Stimulated activated CD8-positive, alpha-beta memory T cell treated with anti-CD3 and anti-CD28 coated beads, Interleukin-7, amount 100 ng/mL, for 4 hours (primary cell): ENCODE data around the gene TAF4B.
"Not testable (repeated sequence)": the region's sequence is repeated elsewhere in the genome, so short reads cannot be mapped to it uniquely, and the experiment has no call there.

ENCODE experiments used
- DNase-seq, 2 donors: peaks; one replicate each; pipeline ENCODE4 v3.0.0-alpha.2; 2020; ENCODE audit warnings: low read depth in 2 of 2

TAF4B gene

DNA sequence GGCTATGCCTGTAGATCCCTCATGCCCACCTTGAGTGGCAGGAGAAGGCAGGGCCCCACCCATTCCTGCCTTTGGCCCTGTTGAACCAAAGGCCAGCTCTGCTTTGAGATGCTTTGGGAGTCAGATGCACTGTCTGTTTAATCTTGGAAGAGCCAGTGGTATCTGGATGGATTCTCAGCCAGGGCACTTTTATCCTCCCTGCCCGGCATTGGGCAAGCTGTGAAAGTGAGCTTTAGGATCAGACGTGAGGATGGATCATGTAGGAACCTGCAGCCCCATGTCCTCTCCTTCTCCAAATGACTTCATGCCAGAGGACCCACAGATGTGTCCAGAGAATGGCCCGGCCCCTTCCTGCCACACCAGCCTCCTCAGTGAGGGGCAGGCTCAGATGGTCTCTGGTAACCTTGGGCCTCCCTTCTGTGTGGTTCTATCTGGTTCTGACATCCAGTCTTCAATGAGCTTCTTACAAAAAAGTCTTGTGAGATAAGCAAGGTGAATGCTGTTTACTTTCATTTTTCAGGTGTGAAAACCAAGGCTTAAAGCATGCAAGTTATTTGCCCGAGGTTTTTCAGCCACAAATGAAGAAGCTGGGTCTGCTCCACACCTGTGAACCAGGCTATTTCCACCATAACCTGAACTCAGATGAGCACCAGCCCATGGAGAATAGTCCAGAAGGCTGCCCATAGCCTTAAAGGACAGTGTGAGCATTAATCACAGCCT, 198.3 kb downstream of the TAF4B start:
- DNase-seq, result no peak

DNA sequence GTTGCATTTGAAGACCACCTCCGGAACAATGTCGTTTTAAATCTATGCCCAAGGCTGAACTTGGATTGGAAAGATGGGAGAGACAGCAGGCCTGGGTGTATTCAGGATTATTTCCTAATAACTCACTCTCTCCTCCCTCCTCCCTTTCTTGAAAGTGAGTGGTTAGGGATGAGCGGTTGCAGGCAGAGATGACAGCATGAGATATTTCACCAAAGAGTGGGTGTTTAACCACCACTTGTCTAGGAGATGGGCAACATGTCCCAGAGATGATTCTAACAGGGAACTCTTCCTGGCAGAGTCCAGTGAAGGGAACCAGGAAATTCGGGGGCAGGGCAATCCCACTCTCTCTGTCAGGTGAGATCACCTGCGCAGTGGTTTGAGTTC, 198.9 kb downstream of the TAF4B start:
- DNase-seq, result no peak

DNA sequence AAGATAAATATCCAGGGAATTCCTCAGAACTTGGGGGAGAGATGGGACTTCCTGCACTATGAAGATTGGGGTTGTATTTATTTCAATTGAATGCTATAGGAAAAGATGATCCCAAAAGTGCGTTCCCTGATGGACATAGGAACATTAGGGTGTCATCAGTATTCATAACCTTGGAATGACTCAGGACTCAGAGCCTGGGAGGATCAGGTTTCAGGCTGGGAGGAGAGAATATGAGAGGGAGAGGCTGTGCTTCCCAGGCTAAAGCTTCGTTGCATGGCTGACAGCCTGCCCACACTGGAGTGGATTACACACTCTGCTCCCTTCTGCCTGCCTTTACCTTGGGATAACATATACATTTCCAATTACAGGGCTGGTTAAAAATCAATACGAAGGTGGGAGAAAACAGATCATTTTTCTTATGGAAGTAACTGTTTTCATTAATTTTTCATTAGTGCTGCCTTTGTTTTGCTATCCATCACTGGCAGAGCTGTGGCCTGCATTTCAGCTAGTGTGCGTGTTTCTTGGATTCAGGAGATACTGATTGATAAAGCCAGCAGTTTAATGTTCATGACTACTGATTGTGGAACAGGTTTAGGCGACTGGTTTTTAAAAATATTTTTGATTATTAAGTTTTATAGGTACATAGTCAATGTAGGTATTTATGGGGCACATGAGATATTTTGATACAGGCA, 203.4 kb downstream of the TAF4B start:
- DNase-seq, result no peak

DNA sequence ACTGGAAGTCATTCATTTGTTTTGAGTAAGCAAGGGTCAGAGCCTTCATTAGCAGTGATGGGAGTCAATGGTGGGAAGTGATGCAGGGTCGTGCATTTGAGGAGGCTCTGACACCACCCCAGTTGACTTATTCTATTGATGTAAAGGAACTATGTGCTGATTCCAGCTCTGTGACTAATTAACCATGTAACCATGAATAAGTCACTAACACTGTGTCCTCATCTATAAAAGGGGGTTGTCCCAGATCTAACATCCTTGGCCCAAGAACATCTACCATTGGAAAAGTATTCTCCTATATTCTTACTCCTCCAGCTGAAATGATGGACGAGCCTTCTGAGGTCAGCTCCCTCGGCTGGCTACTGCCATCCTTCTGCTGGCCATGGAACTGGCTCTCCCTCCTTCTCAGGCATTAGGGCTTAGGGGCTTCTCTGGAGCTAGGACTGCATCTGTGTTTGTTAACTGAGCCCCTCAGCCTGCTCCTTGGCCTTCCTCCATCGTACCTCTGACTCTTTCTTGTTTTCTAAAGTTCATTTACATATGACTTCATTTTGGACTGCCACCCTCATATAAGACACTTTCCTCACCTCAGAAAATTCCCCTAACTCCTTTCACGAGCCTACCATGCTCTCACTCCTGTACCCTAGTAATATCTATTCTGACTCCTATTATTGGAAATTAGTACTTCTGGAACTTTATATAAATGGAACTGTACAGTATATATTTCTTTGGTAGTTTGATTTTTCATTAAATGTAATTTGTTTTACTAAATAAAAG, 206.6 kb downstream of the TAF4B start:
- DNase-seq, result no peak

DNA sequence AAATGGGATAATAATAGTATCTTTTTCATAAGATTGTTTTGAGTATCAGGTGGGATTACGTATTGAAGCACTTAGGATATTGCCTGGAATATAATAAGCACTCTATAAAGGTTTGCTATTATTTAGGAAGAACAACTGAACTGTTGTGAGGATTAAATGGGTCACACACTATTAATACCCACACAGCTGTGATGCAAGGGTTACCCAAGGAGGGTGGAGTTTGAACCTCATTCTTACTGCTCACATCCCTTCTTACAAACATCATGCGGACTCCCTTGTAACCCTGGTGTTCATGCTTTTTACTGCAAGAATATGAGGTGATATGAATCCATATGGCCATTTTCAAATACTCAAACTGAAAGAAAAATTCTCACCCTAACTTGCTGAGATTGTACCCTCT, 208.6 kb downstream of the TAF4B start:
- DNase-seq, result no peak

DNA sequence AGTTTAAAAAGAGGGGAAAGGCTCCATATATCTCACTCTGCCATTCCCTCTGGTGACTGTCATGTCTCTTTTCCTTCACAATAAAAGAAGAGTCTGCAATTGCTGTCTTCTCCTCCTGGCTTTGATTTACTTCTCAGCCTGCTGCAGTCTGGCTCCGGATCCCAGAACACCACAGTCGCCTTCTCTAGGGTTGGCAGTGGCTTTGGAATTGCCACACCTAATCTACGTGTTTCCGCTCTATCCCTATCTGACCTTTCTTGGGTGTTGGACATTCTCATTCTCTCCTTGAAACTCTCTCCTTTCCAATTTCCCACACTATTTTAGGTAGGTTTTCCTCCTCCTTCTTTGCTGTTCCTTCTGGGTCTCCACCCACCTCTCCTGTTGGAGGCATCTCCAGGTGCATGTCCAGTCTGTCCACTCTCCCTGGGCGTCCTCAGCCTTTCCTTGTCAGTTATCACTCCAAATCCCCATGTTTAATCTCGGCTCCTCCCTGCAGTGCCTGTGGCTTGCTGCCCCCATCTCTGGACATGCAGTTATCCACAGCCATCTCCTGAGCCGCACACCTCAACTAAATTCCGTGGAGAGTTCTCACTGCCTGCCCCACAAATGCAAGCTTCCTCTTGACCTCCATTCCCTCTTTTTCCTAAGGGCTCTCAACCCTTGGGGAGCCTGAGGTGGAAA, 209.3 kb downstream of the TAF4B start:
- DNase-seq, result no peak

DNA sequence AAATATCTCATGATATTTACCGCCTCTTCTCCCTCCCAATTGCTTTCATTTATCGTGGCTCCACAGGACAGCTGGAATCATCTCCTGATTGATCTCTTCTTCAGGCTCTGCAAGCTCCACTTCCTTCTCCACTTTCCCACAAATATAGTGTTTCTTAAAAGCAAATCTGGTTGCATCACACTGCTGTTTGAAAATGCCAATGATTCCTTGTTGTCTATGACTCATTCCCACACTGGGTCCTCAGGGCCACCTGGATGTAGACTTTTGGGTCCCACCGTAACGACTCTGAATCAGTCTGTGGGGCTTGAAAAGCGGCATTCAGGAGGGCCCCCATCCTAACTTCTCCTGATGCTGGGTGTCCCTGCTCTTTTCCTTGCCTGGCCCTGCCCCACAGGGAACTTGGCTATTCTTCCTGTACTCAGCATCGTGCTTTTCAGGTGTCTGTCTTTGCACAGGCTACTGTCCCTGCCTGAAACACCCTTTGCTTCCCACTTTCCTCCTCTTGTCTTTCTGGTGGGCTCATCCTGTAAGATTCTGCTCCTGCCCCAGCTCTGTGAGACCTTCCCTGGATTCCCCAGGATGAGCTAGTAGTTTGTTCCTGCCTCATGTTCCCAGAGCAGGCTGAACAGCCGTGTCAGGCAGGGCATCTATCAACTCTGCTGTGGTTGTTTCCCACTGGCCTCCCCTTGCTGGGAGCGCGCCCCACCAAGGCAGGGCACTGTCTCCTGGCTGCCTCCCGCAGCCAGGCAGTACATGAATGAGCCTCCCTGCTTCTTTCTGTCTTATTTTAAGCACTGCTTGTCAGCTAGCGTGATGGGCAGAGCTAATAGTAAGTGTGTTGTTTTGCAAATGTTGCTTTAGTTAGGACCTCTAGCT, 210.2 kb downstream of the TAF4B start:
- DNase-seq, result no peak

DNA sequence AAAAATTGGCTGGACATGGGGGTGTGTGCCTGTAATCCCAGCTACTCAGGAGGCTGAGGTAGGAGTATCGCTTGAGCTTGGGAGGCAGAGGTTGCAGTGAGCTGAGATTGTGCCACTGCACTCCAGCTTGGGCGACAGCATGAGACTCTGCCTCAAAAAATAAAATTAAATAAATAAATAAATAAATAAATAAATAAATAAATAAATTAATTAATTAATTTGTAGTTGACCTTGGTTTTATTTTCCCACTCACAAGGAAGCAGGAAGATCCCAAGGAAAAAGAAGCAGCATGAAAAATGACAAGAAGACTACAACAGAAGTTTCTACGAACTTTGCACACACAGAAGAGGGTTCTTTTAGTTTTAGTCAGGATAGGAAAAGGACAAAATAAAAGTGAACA, 211.4 kb downstream of the TAF4B start:
- not testable (repeated sequence) for DNase-seq

DNA sequence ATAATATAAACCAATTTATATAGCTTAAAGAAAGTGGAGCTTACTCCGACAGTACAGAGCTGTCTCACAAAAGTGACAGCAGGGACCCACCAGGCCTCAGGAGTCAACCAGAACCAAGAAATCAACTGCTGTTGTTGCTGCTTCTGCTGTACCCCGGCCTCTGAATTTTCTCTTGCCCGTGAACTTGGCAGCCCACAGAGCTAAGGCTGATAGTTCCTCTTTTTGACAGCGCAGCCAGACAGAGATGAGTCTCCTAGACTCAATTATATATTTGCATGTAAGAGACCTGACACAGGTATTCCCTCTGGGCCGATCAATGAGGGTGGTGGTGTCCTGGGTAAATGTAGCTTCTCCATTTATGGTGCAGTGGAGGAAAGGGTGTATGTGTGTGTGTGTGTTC, 212.7 kb downstream of the TAF4B start:
- no peak for DNase-seq

DNA sequence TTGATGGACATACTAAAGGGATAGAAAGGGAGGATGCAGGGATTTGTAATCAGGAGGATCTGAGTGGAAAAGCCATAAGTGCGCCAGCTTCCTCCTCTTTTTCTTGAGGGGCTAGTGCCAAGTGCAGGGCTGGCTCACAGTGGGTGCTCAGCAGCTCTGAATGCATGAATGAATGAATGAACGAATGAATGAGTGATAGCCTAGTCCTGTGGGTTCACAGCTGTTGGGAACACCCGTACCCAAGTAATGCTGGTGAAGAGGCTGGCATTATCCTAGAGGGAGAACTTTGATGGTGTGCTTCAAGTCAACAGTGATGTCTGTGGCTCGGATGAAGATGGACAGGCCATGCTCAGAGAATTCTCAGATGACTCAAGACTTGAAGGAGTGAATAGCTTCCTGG, 213.3 kb downstream of the TAF4B start:
- no peak for DNase-seq

DNA sequence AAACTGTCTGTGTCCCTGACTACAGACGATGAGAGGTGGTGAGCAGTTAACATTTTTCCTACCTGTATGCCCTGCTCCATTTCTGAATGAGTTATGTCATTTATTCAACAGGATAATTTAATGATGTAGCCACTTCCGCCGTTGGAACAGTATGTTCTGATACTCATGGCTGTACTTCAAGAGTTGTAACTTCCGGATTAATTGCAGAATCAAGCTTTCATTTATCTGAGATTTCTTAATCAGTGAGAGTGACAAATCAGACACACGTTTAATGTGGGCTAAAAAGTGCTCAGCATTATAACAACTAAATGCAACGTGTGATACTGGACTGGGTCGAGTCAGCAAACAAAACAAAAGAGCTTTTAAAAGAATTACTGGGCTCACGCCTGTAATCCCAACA, 214.4 kb downstream of the TAF4B start:
- DNase-seq, result no peak
